OCI-LY1 (cell line): ENCODE results near the gene CALHM1.

Experiments used
- H2AFZ ChIP-seq: fragments of 200-600 bp; sonication (generic), shearing (Covaris generic); 2 replicates; pipeline ENCODE4 v1.6.0; 2014; ENCODE audit warnings: antibody characterized with exemption, mild to moderate bottlenecking, low read length
- H3F3A ChIP-seq: fragments of 200-600 bp; sonication (generic), shearing (Covaris generic); 2 replicates; pipeline ENCODE4 v1.6.0; 2014; ENCODE audit warnings: mild to moderate bottlenecking, antibody characterized with exemption, low read length, moderate library complexity; ENCODE audit not compliant: insufficient read depth
- H3K27ac ChIP-seq: fragments of 200-600 bp; sonication (generic); 2 replicates; pipeline ENCODE4 v1.5.1; 2014; ENCODE audit warnings: low read length, mixed run types, mild to moderate bottlenecking, low read depth; ENCODE audit not compliant: poor library complexity, severe bottlenecking
- H3K27me3 ChIP-seq: fragments of 200-600 bp; sonication (generic); 2 replicates; pipeline ENCODE4 v1.6.0; 2014; ENCODE audit warnings: antibody characterized with exemption, mild to moderate bottlenecking, low read length, moderate library complexity; ENCODE audit not compliant: insufficient read depth
- H3K36me3 ChIP-seq: fragments of 200-600 bp; sonication (generic); 2 replicates; pipeline ENCODE4 v1.6.1; 2014; ENCODE audit warnings: mild to moderate bottlenecking, antibody characterized with exemption, low read length, moderate library complexity, mixed read lengths; ENCODE audit not compliant: insufficient read depth
- H3K4me1 ChIP-seq: fragments of 200-600 bp; sonication (generic); 2 replicates; pipeline ENCODE4 v1.5.1; 2014; ENCODE audit warnings: mild to moderate bottlenecking, low read length, moderate library complexity; ENCODE audit not compliant: insufficient read depth, severe bottlenecking
- H3K4me2 ChIP-seq: fragments of 200-600 bp; sonication (generic), shearing (Covaris generic); 2 replicates; pipeline ENCODE4 v1.6.1; 2014; ENCODE audit warnings: low read length
- H3K4me3 ChIP-seq: fragments of 200-600 bp; sonication (generic); 2 replicates; pipeline ENCODE4 v1.5.1; 2014; ENCODE audit warnings: low read length, low read depth, mild to moderate bottlenecking, mixed read lengths; ENCODE audit not compliant: poor library complexity, severe bottlenecking
- H3K79me2 ChIP-seq: fragments of 200-600 bp; shearing (Covaris generic); 2 replicates; pipeline ENCODE4 v1.6.1; 2016; ENCODE audit warnings: mixed run types, low read length, mixed read lengths; ENCODE audit not compliant: insufficient read depth
- H3K9ac ChIP-seq: fragments of 200-600 bp; sonication (generic), shearing (Covaris generic); 2 replicates; pipeline ENCODE4 v1.6.1; 2014; ENCODE audit warnings: mild to moderate bottlenecking, low read length, mixed read lengths
- H3K9me2 ChIP-seq: fragments of 200-600 bp; sonication (generic), shearing (Covaris generic); 2 replicates; pipeline ENCODE4 v1.6.1; 2014; ENCODE audit warnings: low read depth, mild to moderate bottlenecking, low read length, mixed read lengths
- H3K9me3 ChIP-seq: fragments of 200-600 bp; shearing (Covaris generic); 2 replicates; pipeline ENCODE4 v1.6.1; 2014; ENCODE audit warnings: low read length, mixed read lengths
- H4K20me1 ChIP-seq: fragments of 200-600 bp; sonication (generic), shearing (Covaris generic); 2 replicates; pipeline ENCODE4 v1.6.0; 2016; ENCODE audit warnings: mild to moderate bottlenecking, low read length; ENCODE audit not compliant: insufficient read depth
- EZH2 ChIP-seq: fragments of 200-600 bp; sonication (generic), shearing (Covaris generic); IDR thresholded peaks from 2 replicates; pipeline ENCODE4 v1.8.0; 2017; ENCODE audit warnings: borderline replicate concordance, mixed run types, mild to moderate bottlenecking, antibody characterized with exemption, low read length, moderate library complexity, mixed read lengths
- TF ChIP-seq, protein P1 (sequence below): fragments of 200-600 bp; sonication (generic), shearing (Covaris generic); IDR thresholded peaks from 2 replicates; pipeline ENCODE4 v1.5.1; 2017; ENCODE audit warnings: mild to moderate bottlenecking, antibody characterized with exemption, low read length, moderate library complexity, mixed read lengths

CALHM1 gene

DNA sequence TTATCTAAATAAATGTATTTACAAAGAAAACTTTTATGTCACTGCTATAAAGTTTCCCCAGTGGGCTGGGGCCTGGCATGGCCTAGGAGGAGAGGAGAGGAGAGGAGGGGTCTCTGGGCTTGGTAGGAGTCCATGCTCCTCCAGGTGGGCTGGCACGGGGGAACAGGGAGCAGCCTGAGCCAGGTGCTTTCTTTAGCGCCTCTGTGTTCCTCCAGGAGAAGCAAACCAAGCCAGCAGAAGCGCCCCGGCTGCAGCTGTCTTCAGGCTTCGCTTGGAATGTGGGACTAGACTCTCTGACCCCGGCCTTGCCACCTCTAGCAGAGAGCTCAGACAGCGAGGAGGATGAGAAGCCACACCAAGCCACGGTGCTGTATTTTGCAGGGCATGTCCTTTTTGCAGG, 17.1 kb downstream of the CALHM1 start:
- no peak overlapping the region for H2AFZ ChIP-seq
- no peaks in the 10 kb centered on the region for H4K20me1 ChIP-seq
- no peak overlapping the region for H3K4me2 ChIP-seq
- no peak overlapping the region for H3K4me3 ChIP-seq
- H3K27me3 ChIP-seq: no peaks in the 10 kb centered on the region
- no peaks in the 10 kb centered on the region for H3K79me2 ChIP-seq
- H3K36me3 ChIP-seq: peaks cover 96% of the 10 kb centered on the region
- H3F3A ChIP-seq: no peaks in the 10 kb centered on the region
- no peak overlapping the region for H3K9ac ChIP-seq
- H3K9me2 ChIP-seq: no peaks in the 10 kb centered on the region
- TF ChIP-seq EZH2: no peak
- TF ChIP-seq, protein P1, sequence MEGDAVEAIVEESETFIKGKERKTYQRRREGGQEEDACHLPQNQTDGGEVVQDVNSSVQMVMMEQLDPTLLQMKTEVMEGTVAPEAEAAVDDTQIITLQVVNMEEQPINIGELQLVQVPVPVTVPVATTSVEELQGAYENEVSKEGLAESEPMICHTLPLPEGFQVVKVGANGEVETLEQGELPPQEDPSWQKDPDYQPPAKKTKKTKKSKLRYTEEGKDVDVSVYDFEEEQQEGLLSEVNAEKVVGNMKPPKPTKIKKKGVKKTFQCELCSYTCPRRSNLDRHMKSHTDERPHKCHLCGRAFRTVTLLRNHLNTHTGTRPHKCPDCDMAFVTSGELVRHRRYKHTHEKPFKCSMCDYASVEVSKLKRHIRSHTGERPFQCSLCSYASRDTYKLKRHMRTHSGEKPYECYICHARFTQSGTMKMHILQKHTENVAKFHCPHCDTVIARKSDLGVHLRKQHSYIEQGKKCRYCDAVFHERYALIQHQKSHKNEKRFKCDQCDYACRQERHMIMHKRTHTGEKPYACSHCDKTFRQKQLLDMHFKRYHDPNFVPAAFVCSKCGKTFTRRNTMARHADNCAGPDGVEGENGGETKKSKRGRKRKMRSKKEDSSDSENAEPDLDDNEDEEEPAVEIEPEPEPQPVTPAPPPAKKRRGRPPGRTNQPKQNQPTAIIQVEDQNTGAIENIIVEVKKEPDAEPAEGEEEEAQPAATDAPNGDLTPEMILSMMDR: no peak
- H3K4me1 ChIP-seq: no peaks in the 10 kb centered on the region
- no peaks in the 10 kb centered on the region for H3K9me3 ChIP-seq
- H3K27ac ChIP-seq: no peak overlapping the region

DNA sequence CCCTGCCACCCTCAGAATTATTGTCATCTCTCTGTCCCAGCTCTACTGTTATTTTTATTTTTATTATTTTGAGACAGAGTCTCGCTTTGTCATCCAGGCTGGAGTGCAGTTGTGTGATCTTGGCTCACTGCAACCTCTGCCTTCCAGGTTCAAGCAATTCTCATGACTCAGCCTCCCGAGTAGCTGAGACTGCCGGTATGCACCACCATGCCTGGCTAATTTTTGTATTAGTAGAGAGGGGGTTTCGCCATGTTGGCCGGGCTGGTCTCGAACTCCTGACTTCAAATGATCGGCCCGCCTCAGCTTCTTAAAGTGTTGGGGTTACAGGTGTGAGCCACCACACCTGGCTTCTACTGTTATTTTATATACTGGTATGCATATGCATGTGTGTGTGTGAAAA, 17.5 kb downstream of the CALHM1 start:
- Histone ChIP-seq H3K4me2 (no peak overlapping the region), H3K9me3 (no peaks in the 10 kb centered on the region), H3K27ac (no peak overlapping the region), H3K9ac (no peak overlapping the region), H3F3A (no peaks in the 10 kb centered on the region), H3K79me2 (no peaks in the 10 kb centered on the region), H3K4me3 (no peak overlapping the region), H3K36me3 (peaks cover 96% of the 10 kb centered on the region), H4K20me1 (no peaks in the 10 kb centered on the region), H3K9me2 (no peaks in the 10 kb centered on the region), H3K4me1 (no peaks in the 10 kb centered on the region), H2AFZ (no peak overlapping the region), H3K27me3 (no peaks in the 10 kb centered on the region)
- TF ChIP-seq, protein P1: no peak
- no peak for TF ChIP-seq EZH2

DNA sequence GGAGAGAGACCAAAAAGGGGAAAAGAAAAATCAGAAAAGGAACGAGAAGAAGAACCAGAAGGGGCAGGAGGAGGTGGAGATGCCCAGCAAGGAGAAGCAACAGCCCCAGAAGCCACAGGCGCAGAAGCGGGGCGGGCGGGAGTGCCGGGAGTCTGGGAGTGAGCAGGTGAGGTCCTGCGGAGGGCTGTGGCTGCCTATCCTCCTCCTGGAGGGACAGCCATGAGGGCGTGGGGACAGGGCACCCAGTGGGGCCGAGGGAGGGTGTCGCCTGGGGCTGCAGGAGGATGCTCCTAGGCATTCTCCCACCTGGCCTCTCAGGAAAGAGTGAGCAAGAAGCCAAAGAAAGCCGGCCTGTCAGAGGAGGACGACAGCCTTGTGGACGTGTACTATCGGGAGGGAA, 18.3 kb downstream of the CALHM1 start:
- H3K4me1 ChIP-seq: no peaks in the 10 kb centered on the region
- no peaks in the 10 kb centered on the region for H3K9me3 ChIP-seq
- no peaks in the 10 kb centered on the region for H3K27me3 ChIP-seq
- no peak overlapping the region for H3K4me3 ChIP-seq
- H3K36me3 ChIP-seq: peaks cover 94% of the 10 kb centered on the region
- no peak overlapping the region for H3K27ac ChIP-seq
- no peaks in the 10 kb centered on the region for H4K20me1 ChIP-seq
- no peak overlapping the region for H3K9ac ChIP-seq
- no peak overlapping the region for H3K4me2 ChIP-seq
- no peaks in the 10 kb centered on the region for H3F3A ChIP-seq
- TF ChIP-seq, protein P1: no peak
- no peak for TF ChIP-seq EZH2
- no peaks in the 10 kb centered on the region for H3K9me2 ChIP-seq
- no peaks in the 10 kb centered on the region for H3K79me2 ChIP-seq
- no peak overlapping the region for H2AFZ ChIP-seq
